Activated CD8-positive, alpha-beta memory T cell treated with anti-CD3 and anti-CD28 coated beads, Interleukin-2, amount 10 ng/mL, durations not matched to agents 7 days and 5 days (primary cell): Measurements from ENCODE around the gene ALDH5A1. TPM values are rescaled to one million over a fixed set of nuclear protein-coding genes. Genes with fewer than 3 reads are reported as not detected.
A peak's percentile ranks its signal among the peaks of the same experiment; 100 is the strongest.
"Not testable (repeated sequence)": the region's sequence is repeated elsewhere in the genome, so short reads cannot be mapped to it uniquely, and the experiment has no call there.

Experiments used
- ATAC-seq: fragments of 150-1000 bp; cut with Tn5 transposase; one replicate; pipeline ENCODE4 v1.10.0; 2021; ENCODE audit warnings: moderate library complexity
- CTCF ChIA-PET: fragments of 350-600 bp; sonication (Branson Sonifier 250); formaldehyde crosslinking; loops from one replicate; lab custom pipeline; 2021; ENCODE audit warnings: antibody characterized with exemption; lab: Charles Lee
- DNase-seq: peaks from one replicate; pipeline ENCODE4 v3.0.0-alpha.2; 2020
- H3K27ac Mint-ChIP-seq: one replicate; pipeline ENCODE4 v1.8.0; 2021; ENCODE audit warnings: mild to moderate bottlenecking, mixed read lengths
- H3K27me3 Mint-ChIP-seq: one replicate; pipeline ENCODE4 v1.8.0; 2021; ENCODE audit warnings: mixed read lengths
- H3K36me3 Mint-ChIP-seq: one replicate; pipeline ENCODE4 v1.8.0; 2021; ENCODE audit warnings: mild to moderate bottlenecking, mixed read lengths
- H3K4me1 Mint-ChIP-seq: one replicate; pipeline ENCODE4 v1.8.0; 2021; ENCODE audit warnings: mixed read lengths
- H3K4me3 Mint-ChIP-seq: one replicate; pipeline ENCODE4 v1.8.0; 2021; ENCODE audit warnings: mild to moderate bottlenecking, moderate library complexity, mixed read lengths
- H3K9me3 Mint-ChIP-seq: one replicate; pipeline ENCODE4 v1.8.0; 2022; ENCODE audit warnings: low read depth, mixed read lengths
- total RNA-seq, 2 experiments: library from RNA; stranded (reverse); gene quantifications; one replicate each; pipeline ENCODE4 v1.2.3, GENCODE V29; 2021

The ALDH5A1 gene
- total RNA-seq, 2 experiments from 2014 or later = 3.7 to 6.5 TPM

GRCh38 chr6:24492475-24492874 lies 2.3 kb upstream of the ALDH5A1 start:
- CTCF ChIA-PET = interaction anchor here (0.7 to 1.8 kb wide), 2 partner anchors 11 to 246 kb away, joined by 3 to 5 read pairs; no protein-coding TSS in a partner anchor
- Mint-ChIP-seq H3K4me1 (peaks cover 14% of the 10 kb centered on the region), H3K4me3 (no peak overlapping the region), H3K36me3 (peaks cover 9% of the 10 kb centered on the region), H3K27ac (no peak overlapping the region), H3K9me3 (peaks cover 5% of the 10 kb centered on the region), H3K27me3 (no peaks in the 10 kb centered on the region)
- ATAC-seq (no peak), DNase-seq (no peak)

GRCh38 chr6:24493945-24494820 lies 586 bp upstream of the ALDH5A1 start:
- CTCF ChIA-PET = interaction anchor here (0.7 to 2.7 kb wide), 15 partner anchors 7 to 172 kb away, joined by 3 to 17 read pairs (median 5); partner anchors contain the start of genes ACOT13 and TDP2
- ATAC-seq (peak; percentile 12), DNase-seq (no peak)
- Mint-ChIP-seq H3K36me3 (peaks cover 13% of the 10 kb centered on the region), H3K27me3 (no peaks in the 10 kb centered on the region), H3K4me1 (peaks cover 14% of the 10 kb centered on the region), H3K27ac (peak overlapping the region; percentile 34), H3K9me3 (peaks cover 5% of the 10 kb centered on the region), H3K4me3 (peak overlapping the region; percentile 75)

GRCh38 chr6:24497254-24497970 lies 2.6 kb downstream of the ALDH5A1 start:
- no peak overlapping the region for H3K4me3 Mint-ChIP-seq
- ATAC-seq (no peak), DNase-seq (no peak)
- peaks cover 14% of the 10 kb centered on the region for H3K4me1 Mint-ChIP-seq
- H3K27ac Mint-ChIP-seq = no peak overlapping the region
- H3K36me3 Mint-ChIP-seq = peaks cover 13% of the 10 kb centered on the region
- H3K27me3 Mint-ChIP-seq = no peaks in the 10 kb centered on the region
- H3K9me3 Mint-ChIP-seq = peaks cover 5% of the 10 kb centered on the region
- CTCF ChIA-PET = no interaction called here

GRCh38 chr6:24500683-24501082 lies 5.9 kb downstream of the ALDH5A1 start:
- ATAC-seq = no peak
- H3K9me3 Mint-ChIP-seq = peaks cover 5% of the 10 kb centered on the region
- no peaks in the 10 kb centered on the region for H3K27me3 Mint-ChIP-seq
- H3K4me3 Mint-ChIP-seq = no peak overlapping the region
- peaks cover under 1% of the 10 kb centered on the region for H3K4me1 Mint-ChIP-seq
- CTCF ChIA-PET = interaction anchor here (1.6 kb wide), 1 partner anchor 80 kb away, joined by 6 read pairs; no protein-coding TSS in a partner anchor
- DNase-seq = no peak
- H3K36me3 Mint-ChIP-seq = peaks cover 13% of the 10 kb centered on the region
- H3K27ac Mint-ChIP-seq = no peak overlapping the region

GRCh38 chr6:24501374-24501773 lies 6.6 kb downstream of the ALDH5A1 start:
- peaks cover 11% of the 10 kb centered on the region for H3K36me3 Mint-ChIP-seq
- no peaks in the 10 kb centered on the region for H3K4me1 Mint-ChIP-seq
- no peak overlapping the region for H3K4me3 Mint-ChIP-seq
- ATAC-seq (no peak), DNase-seq (no peak)
- no peak overlapping the region for H3K27ac Mint-ChIP-seq
- CTCF ChIA-PET = interaction anchor here (1.6 kb wide), 1 partner anchor 80 kb away, joined by 6 read pairs; no protein-coding TSS in a partner anchor
- no peaks in the 10 kb centered on the region for H3K27me3 Mint-ChIP-seq
- H3K9me3 Mint-ChIP-seq = peaks cover 5% of the 10 kb centered on the region

- H3K9me3 Mint-ChIP-seq = peaks cover 2% of the 10 kb centered on the region
- ATAC-seq = no peak
- no peaks in the 10 kb centered on the region for H3K4me1 Mint-ChIP-seq
- CTCF ChIA-PET = interaction anchor here (1.2 to 1.6 kb wide), 2 partner anchors 8 to 79 kb away, joined by 3 to 6 read pairs; no protein-coding TSS in a partner anchor
- H3K27ac Mint-ChIP-seq = no peak overlapping the region
- H3K4me3 Mint-ChIP-seq = no peak overlapping the region
- H3K36me3 Mint-ChIP-seq = peaks cover 9% of the 10 kb centered on the region
- DNase-seq = no peak
- H3K27me3 Mint-ChIP-seq = no peaks in the 10 kb centered on the region
Observed at GRCh38 chr6:24501914-24502313, 7.1 kb downstream of the ALDH5A1 start.

- H3K27me3 Mint-ChIP-seq = no peaks in the 10 kb centered on the region
- H3K27ac Mint-ChIP-seq = no peak overlapping the region
- H3K4me3 Mint-ChIP-seq = no peak overlapping the region
- peak; percentile 7 for DNase-seq
- peaks cover 11% of the 10 kb centered on the region for H3K36me3 Mint-ChIP-seq
- CTCF ChIA-PET = no interaction called here
- ATAC-seq = no peak
- no peaks in the 10 kb centered on the region for H3K4me1 Mint-ChIP-seq
- no peaks in the 10 kb centered on the region for H3K9me3 Mint-ChIP-seq
Observed at GRCh38 chr6:24504287-24504648, 9.5 kb downstream of the ALDH5A1 start.

GRCh38 chr6:24504649-24505586 lies 10.1 kb downstream of the ALDH5A1 start:
- Mint-ChIP-seq H3K36me3 (peaks cover 13% of the 10 kb centered on the region), H3K9me3 (no peaks in the 10 kb centered on the region), H3K4me1 (no peaks in the 10 kb centered on the region), H3K27ac (no peak overlapping the region), H3K27me3 (no peaks in the 10 kb centered on the region), H3K4me3 (no peak overlapping the region)
- ATAC-seq = no peak
- CTCF ChIA-PET = no interaction called here
- DNase-seq = peak; percentile 23

GRCh38 chr6:24506814-24507520 lies 12.2 kb downstream of the ALDH5A1 start:
- Mint-ChIP-seq H3K4me1 (no peaks in the 10 kb centered on the region), H3K9me3 (no peaks in the 10 kb centered on the region), H3K4me3 (no peak overlapping the region), H3K27me3 (no peaks in the 10 kb centered on the region), H3K27ac (no peak overlapping the region), H3K36me3 (peaks cover 13% of the 10 kb centered on the region)
- no peak for DNase-seq
- no peak for ATAC-seq
- CTCF ChIA-PET = interaction anchor here (1.3 kb wide), 1 partner anchor 10 kb away, joined by 3 read pairs; no protein-coding TSS in a partner anchor

GRCh38 chr6:24511976-24512375 lies 17.2 kb downstream of the ALDH5A1 start:
- H3K36me3 Mint-ChIP-seq = peaks cover 14% of the 10 kb centered on the region
- H3K9me3 Mint-ChIP-seq, CTCF ChIA-PET, ATAC-seq, H3K27me3 Mint-ChIP-seq, H3K4me3 Mint-ChIP-seq, H3K27ac Mint-ChIP-seq, H3K4me1 Mint-ChIP-seq: not testable (repeated sequence)
- peak; percentile 23 for DNase-seq

- ATAC-seq (no peak), DNase-seq (peak; percentile 25)
- Mint-ChIP-seq H3K4me3 (no peak overlapping the region), H3K36me3 (peaks cover 10% of the 10 kb centered on the region), H3K27me3 (no peaks in the 10 kb centered on the region), H3K9me3 (no peaks in the 10 kb centered on the region), H3K27ac (no peak overlapping the region), H3K4me1 (peaks cover 6% of the 10 kb centered on the region)
- CTCF ChIA-PET = interaction anchor here (1.6 kb wide), 1 partner anchor 18 kb away, joined by 5 read pairs; the partner anchor contains the start of gene ALDH5A1
Observed at GRCh38 chr6:24513602-24514001, 18.8 kb downstream of the ALDH5A1 start.
